HG03280 (cell line): ENCODE results near the gene PAF1.

Experiments used
- ATAC-seq: cut with Tn5 transposase; IDR thresholded peaks from one replicate; pipeline ENCODE4 v1.9.1; 2021; ENCODE audit warnings: mild to moderate bottlenecking, moderate library complexity; ENCODE audit not compliant: unreplicated experiment

Gene PAF1

GRCh38 chr19:39390751-39391437, at the start of gene PAF1, which contains the start of gene MED29:
PAF1 (minus strand) TSS chr19:39391106; CDS start chr19:39390864, 242 bp downstream.
MED29 (plus strand) TSS chr19:39391378; CDS start chr19:39391423, 45 bp downstream.
- ATAC-seq, result peak; percentile 93

- ATAC-seq, result no peak
Observed at GRCh38 chr19:39438270-39438934, 47.5 kb upstream of the PAF1 start.

- ATAC-seq, result no peak
Observed at GRCh38 chr19:39436350-39436716, 45.4 kb upstream of the PAF1 start.

- ATAC-seq, result peak; percentile 80
Observed at GRCh38 chr19:39435499-39436349, 44.8 kb upstream of the PAF1 start, which contains the start of gene RPS16. RPS16 (minus strand) TSS chr19:39435949; CDS start chr19:39435895, 54 bp downstream.

- ATAC-seq, result no peak
Observed at GRCh38 chr19:39434123-39435076, 43.5 kb upstream of the PAF1 start.

- ATAC-seq, result no peak
Observed at GRCh38 chr19:39433480-39434079, 42.7 kb upstream of the PAF1 start.

- ATAC-seq, result no peak
Observed at GRCh38 chr19:39432677-39433025, 41.7 kb upstream of the PAF1 start.

GRCh38 chr19:39430675-39431593, 40.0 kb upstream of the PAF1 start:
- ATAC-seq, result peak; percentile 47

- no peak for ATAC-seq
Observed at GRCh38 chr19:39428283-39429112, 37.6 kb upstream of the PAF1 start.

GRCh38 chr19:39427707-39428106, 36.8 kb upstream of the PAF1 start:
- ATAC-seq, result no peak

- ATAC-seq, result no peak
Observed at GRCh38 chr19:39426170-39426569, 35.3 kb upstream of the PAF1 start.

GRCh38 chr19:39425744-39426143, 34.8 kb upstream of the PAF1 start:
- no peak for ATAC-seq

- ATAC-seq, result no peak
Observed at GRCh38 chr19:39424934-39425333, 34.0 kb upstream of the PAF1 start.

- no peak for ATAC-seq
Observed at GRCh38 chr19:39423258-39424086, 32.6 kb upstream of the PAF1 start.

GRCh38 chr19:39422020-39422419, 31.1 kb upstream of the PAF1 start:
- no peak for ATAC-seq

- no peak for ATAC-seq
Observed at GRCh38 chr19:39420769-39421168, 29.9 kb upstream of the PAF1 start.

- no peak for ATAC-seq
Observed at GRCh38 chr19:39419003-39419402, 28.1 kb upstream of the PAF1 start.
